GM20431 (cell line): ENCODE data around the gene ARAP3.

Experiments
- in situ Hi-C: fragments of 300-500 bp; cut with MseI, MboI; formaldehyde crosslinking; loops from one replicate; pipeline ENCODE4 v1.15.0; 2020; ENCODE audit warnings: low sequenced_read_pairs; ENCODE audit not compliant: unreplicated experiment

Gene ARAP3

DNA sequence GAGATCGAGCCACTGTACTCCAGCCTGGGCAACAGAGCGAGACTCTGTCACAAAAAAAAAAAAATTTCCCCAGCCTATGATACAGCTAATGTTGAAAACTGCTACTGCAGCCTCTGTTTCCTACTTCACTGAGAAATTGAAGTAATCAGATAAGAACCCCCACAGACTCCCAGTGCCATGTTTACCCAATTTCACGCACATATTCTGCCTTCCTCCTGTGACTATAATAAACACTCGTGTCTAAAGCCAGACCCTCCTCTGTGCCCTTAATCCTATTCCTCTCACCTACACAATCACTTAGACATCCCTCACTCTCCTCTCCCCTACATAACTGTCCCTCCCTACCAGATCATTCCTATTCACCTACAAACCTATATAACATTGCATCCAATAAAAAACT is 6.4 kb downstream of the ARAP3 start:
- in situ Hi-C loops, result loop anchor here (25.0 kb wide), 1 partner anchor 462 kb away; no protein-coding TSS in a partner anchor

DNA sequence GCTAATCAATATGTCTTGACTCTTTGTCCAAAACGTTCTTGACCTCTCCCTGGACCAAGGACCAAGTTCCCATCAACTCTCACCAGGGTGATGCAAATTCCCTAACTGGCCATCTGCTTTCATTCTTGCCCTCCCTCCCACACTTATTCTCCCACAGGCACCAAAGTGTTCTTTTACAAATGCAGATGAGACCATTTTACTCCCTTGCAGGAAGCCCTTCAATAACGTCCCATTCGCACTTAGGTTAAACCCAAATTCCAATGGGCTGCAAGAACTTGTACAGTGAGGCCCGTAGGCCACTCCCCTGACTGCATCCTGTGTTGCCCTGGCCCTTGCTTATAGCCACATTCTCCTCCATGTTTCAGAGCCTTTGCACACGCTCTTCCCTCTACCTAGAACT is 7.3 kb downstream of the ARAP3 start:
- in situ Hi-C loops, result loop anchor here (25.0 kb wide), 1 partner anchor 463 kb away; no protein-coding TSS in a partner anchor

GRCh38 chr5:141672841-141673813 is 8.9 kb downstream of the ARAP3 start:
- in situ Hi-C loops, result no loop called here

- in situ Hi-C loops, result no loop called here
Observed at GRCh38 chr5:141672071-141672840, 9.8 kb downstream of the ARAP3 start.

DNA sequence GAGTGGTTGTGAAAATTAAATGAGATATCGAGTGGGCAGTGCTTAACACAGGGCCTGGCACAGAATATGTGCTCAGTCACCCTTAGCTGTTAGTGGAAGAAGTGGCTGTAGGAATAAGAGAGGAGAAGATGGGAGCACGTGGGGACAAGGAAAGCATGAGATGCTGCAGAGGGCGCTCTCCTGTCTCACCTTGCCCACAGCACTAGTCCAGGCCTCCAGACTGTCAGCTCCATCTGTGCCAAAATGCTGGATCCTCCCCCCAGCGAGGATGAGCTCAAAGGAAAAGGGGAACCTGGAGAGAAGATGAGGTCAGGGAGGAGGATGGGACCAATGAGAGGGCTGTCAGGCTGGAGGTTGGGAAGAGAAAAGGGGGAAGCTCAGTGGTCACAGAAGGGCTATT is 12.5 kb downstream of the ARAP3 start:
- in situ Hi-C loops, result no loop called here

- in situ Hi-C loops, result no loop called here
Observed at GRCh38 chr5:141668601-141669265, 13.3 kb downstream of the ARAP3 start.

- in situ Hi-C loops, result no loop called here
Observed at GRCh38 chr5:141665995-141666940, 15.8 kb downstream of the ARAP3 start.

DNA sequence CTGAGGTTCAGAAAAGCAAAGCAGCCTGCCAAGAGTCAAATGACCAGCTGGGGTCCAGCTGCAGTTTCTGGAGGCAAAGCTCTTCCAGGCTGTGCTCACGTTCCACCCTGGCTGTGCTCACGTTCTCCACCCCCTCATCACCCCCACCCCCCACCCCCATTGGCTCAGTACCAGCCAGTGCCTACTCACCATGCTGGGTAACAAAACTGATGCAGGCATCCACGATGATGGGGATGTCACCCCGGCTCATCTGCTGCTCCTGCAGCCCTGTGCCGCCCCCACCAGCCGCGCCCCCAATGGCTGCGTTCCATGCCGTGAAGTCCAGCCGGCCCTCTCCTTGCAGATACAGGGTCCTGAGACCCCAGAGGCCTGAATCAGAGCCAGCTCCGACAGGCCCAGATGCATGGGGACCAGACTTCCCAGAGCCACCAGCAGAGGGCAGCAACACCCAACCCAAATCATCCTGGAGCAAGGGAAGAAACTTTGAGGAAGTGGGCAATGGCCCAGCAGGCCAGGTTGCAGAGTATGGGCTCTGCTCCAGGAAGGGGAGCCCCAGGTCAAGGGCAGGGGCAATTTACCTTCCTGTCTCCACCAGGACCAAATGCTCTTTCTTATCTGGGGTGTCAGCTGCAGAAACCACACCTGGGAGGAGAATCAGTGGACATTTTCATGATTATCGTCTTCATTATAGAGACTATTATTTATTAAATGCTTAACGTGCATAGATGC is 17.1 kb downstream of the ARAP3 start:
- in situ Hi-C loops, result no loop called here

DNA sequence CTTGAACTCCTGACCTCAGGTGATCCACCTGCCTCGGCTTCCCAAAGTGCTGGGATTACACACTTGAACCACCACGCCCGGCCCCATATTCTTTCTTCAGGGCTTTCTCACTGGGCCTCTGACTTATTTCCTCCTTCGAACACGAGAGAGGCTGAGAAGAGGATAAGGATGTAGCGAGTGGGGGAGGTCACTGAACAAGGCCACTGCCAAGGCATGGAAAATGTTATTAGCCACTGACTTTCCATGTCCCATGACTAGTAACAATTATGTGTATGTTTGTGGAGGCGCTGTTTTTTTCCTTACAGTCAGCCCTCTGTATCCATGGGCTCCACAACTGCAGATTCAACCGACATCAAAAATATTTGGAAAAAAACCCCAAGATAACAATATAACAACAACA is 18.5 kb downstream of the ARAP3 start:
- in situ Hi-C loops, result no loop called here

DNA sequence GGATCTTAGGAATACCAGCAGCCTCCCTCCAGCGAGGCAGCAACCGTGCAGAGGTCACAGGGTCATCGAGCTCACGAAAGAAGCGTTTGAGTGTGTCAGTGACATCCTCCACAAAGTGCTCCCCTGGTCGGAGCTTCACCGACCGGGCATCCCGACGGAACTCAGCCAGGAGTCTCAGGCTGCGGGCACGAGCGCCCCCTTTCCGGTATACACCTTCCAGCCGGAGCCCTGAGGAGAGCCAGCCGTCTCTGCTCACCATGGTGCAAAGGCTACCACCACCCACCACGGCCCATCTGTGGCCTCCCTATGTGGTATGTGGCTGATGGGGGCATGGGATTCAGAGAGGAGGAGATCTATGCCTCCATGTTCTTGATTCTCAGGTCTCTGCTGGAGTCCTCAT is 20.0 kb downstream of the ARAP3 start:
- in situ Hi-C loops, result no loop called here

GRCh38 chr5:141657937-141658545 is 24.0 kb downstream of the ARAP3 start:
- in situ Hi-C loops, result no loop called here

GRCh38 chr5:141657404-141657803 is 24.6 kb downstream of the ARAP3 start:
- in situ Hi-C loops, result no loop called here

- in situ Hi-C loops, result no loop called here
Observed at GRCh38 chr5:141656396-141656795, 25.6 kb downstream of the ARAP3 start.

DNA sequence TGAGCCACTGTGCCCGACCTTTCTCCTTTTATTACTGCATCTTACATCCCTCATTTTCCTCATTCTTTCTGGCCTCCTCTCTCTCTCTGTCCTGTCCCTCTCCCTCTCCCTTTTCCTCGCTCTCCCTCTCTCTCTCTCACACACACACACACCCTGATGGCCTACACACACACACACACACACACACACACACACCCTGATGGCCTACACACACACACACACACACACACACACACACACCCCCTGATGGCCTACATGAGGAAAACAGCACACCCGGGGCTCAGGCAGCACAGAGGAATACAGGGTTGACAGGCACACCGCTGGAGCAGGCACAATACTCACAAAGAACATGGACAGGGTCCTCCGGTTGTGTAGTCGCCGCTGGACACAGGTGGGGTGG is 27.0 kb downstream of the ARAP3 start:
- in situ Hi-C loops, result no loop called here

DNA sequence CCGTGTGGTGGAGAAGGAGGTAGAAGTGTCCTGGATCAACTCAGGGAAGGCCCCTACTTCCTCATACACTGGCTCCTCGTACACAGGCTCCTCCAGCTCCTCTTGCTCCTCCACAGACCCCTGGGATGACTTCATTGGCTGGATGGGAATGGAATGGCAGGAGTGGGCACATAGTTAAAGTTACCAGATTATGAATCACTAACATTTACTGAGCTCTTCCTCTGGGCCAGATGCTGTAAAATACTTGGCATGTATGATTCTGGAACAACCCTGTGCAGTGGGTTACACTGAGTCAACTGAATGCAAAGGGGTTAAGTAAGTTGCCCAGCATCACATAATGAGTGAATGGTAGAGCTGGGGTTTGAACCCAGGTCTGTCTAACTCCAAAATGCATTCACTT is 27.7 kb downstream of the ARAP3 start:
- in situ Hi-C loops, result no loop called here

DNA sequence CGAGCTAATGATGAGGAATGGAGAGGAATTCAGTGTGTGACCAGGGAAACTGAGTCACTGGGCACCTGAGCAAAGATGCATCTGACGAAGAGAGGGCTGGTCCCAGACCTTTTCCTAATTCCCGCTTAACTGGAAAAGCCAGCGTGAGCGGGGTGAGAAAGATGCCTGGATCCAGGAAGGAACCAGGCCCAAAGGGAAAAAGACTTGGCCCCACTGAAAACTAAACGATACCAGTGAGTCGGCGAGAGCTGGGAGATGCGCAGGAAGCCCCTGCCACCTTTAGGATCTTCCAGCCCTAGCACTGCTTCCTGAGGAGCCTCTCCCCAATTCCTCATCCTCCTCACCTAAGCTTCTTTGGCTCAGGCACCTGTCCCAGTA is 30.3 kb downstream of the ARAP3 start:
- in situ Hi-C loops, result no loop called here

- in situ Hi-C loops, result no loop called here
Observed at GRCh38 chr5:141650851-141651727, 30.9 kb downstream of the ARAP3 start, which contains the start of gene FCHSD1. TSS of gene FCHSD1 (minus strand) at chr5:141651418. CDS start at chr5:141651368, 50 bp downstream.
